Retina (tissue), 1 donor: ENCODE measurements around the gene ARMC8.

Experiments used
- DNase-seq: peaks from one replicate; pipeline ENCODE4 v3.0.0-alpha.2; 2016

The ARMC8 gene

DNA sequence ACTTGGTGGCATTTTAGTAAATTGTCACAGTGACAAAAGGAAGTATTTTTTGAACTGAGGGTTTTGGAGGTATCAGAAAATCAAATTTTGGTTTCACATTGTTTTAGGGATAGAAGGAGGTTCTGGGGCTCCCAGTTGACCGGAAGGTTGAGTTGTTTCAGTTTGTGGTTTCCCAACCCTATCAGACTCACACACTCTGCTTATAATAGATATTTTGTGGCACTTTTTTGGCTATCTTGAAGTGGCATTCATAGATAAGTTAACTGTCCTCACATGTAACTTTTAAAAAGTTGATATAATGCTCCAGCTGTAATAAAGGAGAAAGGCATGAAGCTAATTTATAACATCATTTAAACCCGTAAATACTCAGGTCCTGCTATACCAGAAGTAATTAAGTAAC lies 12.8 kb downstream of the ARMC8 start:
- DNase-seq = no peak

DNA sequence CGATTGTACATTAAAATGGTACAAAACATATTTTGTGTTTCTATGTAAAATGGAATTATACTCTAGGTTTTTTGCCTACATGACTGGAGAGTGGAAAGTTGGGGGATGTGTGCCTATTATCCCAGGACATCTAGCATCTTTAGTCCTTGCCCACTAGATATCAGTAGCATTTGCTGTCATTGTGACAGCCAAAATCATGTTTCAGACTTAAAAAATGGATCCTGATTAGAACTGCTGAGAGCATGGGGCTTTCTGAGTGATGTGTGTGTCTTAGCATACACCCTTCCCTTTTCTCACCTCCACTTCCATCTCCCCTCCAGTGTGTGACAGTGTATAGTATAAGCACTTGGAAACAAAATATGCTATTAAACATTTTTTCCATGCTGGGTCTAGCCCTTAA lies 13.3 kb downstream of the ARMC8 start:
- no peak for DNase-seq

DNA sequence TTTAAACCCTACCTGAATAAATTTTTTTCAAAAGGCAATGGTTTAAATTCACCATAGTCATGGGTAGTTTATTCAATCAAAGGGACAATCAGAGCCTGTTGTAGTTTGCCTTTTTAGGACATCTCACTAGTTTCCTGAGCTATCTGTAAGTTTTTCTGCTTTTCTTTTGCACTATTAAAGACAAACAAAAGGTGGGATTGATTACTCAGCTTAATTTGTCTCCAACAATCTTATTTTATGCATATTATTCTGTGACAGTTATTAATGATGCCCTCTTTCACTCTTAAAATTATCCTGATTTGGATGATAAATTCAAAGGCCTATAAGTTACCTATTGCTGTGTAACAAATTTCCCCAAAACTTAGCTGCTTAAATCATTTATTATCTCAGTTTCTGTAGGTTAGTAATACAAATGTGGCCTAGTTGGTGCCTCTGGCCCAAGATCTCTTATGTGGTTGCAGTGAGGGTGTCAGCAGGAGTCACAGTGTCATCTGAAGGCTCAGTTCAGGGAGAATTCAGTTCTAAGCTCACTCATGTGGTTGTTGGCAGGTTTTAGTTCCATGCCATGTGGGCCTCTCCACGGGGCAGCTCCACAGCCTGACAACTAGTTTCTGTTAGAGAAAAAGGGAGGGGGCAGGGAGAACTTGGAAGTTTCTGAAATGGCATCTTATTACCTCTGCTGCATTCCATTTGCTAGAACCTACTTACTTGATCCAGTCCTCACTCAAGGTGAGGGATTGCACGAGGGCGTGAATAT lies 16.0 kb downstream of the ARMC8 start:
- no peak for DNase-seq

DNA sequence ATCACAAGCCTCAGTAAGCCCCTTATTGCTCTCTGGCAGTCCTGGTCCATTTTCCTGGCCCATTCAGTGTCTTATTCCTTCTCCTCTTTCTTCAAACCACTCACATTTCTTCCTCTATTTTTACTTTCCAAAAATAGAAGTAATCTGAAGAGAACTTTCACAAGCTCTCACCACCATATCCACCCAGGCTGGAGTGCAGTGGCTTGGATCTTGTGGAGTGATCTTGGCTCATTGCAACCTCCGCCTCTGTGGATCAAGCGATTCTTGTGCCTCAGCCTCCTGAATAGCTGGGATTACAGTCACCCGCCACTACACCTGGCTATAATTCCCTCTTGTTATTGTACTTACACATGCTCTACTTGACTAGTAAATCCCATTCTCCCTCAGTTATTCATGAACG lies 16.8 kb downstream of the ARMC8 start:
- DNase-seq = no peak

DNA sequence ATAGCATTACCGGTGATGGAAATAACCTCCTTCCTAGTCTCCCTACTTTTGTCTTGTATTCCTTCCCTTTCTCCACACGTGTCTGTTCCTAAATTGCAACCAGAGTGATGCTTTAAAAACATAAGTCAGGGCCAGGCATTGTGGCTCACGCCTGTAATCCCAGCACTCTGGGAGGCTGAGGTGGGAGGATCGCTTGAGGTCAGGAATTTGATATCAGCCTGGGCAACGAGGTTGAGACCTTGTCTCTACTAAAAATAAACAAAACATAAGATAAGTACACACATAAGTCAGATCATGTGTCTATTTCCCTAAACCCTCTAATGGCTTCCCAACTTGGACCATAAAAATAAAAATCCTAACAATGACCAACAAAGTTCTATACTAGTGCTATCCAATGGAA lies 18.4 kb downstream of the ARMC8 start:
- no peak for DNase-seq

DNA sequence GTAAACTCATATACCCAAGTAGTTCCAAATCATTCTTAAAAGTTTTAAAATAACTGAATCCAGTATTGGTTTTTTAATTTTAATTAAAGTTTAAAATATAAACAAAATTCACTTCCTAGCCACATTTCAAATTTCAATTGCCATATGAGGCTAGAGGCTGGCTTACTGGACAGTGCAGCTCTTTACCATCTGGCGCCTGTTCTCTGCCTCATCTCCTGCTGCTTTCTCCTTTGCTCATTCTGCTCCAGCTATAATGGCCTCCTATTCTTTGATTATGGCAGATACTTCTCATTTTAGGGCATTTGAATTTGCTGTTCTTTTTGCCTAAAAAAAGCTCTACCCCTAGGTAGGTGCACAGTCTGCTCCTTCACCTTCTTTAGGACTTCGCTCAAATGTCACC lies 19.1 kb downstream of the ARMC8 start:
- DNase-seq = no peak

DNA sequence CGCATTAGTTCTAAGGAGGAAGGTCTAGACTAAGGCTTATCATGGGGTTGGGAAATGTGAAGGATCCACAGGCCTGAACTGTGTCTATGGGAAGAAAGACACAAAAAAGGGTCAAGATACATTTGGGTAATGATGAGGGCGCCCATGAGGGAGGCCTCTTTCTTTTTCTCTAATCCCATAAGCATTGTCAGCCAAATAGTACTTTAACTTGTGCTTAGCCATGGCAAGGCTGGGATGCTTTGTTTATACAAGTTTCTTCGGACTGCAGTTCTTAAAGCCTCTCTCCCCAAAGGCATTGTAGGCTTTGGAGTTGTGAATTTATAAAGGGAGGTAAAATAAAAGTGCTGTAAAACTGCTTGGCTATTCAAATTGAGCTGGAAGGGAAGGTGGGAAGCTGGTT lies 23.4 kb downstream of the ARMC8 start:
- DNase-seq = no peak

DNA sequence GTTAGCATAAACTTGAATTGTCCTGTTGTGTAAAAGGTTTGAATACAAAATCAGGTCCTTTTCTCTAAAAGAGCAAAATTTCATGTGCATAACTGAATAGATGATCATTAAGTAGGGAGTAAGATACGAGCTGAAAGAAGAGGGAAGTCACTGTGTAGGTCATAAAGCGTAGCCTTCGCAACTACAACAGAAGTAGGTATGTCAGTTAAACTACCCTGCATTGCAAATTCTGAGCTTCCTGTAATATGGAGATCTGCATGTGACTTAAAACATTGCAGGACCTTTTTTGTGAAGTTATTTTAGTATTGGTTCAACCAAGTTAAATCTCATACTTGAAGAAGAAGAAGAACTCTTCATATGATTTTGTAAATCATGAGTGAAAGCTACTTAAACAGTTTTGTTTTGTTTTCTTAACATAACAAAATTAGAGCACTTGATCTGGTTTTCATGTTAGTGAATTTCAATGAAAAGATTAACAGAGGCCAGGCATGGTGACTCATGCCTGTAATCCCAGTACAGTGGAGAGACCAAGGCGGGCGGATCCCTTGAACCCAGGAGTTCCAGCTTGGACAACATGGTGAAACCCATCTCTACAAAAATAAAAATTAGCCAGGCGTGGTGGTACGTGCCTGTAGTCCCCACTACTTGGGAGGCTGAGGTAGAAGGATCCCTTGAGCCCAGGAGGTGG lies 26.4 kb downstream of the ARMC8 start:
- no peak for DNase-seq

DNA sequence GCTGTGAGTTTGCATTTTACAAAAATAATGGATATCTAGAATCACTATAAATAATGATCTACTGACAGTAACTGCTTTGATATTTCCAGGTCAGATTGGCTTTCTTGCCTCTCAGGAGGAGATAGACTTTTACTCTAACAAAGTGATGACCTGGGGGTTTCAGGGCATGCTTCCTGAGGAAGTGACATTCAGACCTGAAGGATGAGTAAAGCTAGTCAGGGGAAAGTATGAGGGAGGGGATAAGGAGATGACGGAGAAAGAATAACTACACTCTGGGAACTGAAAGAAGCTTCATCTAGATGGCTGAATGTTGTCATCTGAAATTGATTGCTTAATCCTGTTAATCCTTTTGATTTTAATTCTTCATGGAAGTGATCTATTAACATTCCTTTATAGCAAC lies 32.2 kb downstream of the ARMC8 start:
- DNase-seq = no peak

DNA sequence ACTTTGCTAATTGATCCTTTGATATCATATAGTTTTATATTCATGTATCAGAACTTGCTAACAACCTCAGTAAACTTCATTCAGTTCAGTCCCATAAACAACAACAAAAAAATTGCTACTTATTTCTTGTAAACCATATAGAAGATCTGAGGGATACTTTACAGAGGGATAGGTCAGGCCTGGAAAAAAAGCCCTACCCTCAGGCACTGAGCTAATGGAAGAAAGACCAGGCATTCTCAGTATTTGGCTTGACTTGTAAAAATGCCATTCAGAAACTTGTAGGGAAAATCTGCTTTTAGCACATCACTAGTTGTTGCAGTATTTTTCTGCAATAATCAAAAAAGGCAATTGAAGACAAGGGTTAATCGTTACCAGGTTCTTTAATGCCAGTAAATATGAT lies 33.1 kb downstream of the ARMC8 start:
- no peak for DNase-seq

DNA sequence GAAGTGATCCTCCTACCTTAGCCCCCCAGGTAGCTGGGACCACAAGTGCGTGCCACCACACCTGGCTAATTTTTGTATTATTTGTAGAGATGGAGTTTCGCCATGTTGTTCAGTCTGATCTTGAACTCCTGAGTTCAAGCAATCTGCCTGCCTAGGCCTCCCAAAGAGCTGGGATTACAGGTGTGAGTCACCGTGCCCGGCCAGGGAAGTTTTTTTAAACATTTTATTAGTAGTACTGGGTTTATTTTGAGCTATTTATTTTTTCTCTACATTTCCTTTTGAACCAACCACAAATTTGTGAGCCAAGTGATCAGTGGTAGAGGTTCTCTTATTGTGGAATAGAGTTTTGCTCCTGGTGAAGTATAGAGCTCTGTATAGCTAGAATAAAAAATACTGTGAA lies 33.7 kb downstream of the ARMC8 start:
- DNase-seq = no peak

DNA sequence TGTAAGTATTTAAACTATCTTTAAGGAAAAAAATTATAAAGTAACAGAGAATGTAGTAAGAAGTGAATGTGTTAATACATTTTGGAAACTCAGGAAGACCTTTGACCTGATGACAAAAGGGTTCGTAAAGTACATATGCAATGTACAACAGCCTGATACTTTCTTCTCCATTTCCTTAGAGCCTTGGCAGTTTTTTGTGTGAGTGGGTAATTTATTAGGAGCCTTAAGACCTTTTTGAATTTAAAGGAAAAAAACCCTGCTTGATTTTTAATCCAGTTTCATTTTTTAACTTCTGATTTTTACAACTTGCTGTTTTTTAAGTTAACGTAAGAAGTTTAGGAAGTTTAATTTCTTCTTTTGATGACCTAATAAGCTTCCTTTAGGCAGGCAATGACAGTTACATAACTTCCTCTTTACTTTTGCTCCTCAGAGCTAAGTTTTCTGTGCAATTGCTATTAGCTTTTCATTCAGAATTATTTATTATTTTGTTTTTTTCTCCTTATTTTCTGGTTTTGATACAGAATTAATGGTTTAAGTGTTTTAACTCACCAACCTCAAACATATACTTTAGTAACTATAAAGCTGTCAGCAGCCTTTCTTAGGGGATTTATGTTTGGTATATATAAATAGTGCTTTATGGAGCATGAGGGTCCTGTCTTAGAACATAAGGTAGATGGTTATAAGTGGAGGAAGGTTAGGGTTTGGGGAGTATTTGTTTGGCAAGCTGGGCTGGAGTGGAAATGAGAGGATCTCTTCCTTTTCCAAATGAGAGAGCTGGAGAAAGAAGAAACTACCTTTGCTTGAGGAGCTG lies 35.2 kb downstream of the ARMC8 start:
- DNase-seq = no peak

DNA sequence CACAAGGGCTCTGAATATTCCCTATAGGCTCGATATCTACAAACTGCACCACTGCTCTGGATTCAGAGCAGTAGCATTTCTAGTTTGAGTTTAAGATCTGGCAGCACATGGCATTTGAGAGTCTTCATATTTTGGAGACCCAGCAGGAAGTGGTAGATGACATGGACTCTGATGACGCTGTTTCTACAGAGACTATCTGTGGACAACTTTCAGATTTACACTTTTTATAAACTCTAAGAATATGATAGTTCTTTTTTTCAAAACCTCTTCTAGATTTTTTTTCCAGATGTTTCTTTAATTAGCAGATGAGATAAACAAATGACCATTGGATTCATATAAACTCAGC lies 35.8 kb downstream of the ARMC8 start:
- no peak for DNase-seq

DNA sequence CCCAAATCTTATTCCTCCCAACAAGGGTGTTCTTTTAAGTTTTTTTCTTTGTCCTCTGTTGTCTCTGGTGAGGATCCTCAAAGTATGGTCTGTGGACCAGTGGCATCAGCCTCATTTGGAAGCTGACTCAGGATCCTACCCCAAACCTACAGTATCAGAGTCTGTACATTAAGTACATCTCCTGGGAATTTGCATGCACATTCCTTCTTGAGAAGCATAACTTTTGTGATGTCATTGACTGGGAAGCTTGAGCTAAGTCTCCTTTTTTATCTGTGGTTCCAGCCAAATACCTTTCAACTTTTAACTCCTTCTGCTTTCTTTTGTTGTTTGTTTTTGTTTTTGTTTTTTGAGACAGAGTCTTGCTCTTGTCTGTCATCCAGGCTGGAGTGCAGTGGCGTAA lies 40.5 kb downstream of the ARMC8 start:
- DNase-seq = no peak

DNA sequence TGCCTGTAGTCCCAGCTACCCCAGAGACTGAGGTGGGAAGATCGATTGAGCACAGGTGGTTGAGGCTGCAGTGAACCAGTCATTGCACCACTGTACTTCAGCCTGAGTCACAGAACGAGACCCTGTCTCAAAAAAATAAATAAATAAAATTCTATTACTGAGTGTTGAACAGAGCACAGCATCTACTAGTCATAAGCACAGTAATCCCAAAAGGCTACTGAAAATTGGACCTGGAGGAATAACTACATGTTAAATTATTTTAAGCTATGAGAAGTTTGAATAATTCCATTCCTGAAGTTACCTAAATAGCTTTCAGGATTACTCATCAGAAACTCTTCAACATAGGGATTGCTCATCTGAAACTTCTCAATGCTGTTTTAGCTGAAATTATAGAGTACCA lies 43.4 kb downstream of the ARMC8 start:
- DNase-seq = no peak

DNA sequence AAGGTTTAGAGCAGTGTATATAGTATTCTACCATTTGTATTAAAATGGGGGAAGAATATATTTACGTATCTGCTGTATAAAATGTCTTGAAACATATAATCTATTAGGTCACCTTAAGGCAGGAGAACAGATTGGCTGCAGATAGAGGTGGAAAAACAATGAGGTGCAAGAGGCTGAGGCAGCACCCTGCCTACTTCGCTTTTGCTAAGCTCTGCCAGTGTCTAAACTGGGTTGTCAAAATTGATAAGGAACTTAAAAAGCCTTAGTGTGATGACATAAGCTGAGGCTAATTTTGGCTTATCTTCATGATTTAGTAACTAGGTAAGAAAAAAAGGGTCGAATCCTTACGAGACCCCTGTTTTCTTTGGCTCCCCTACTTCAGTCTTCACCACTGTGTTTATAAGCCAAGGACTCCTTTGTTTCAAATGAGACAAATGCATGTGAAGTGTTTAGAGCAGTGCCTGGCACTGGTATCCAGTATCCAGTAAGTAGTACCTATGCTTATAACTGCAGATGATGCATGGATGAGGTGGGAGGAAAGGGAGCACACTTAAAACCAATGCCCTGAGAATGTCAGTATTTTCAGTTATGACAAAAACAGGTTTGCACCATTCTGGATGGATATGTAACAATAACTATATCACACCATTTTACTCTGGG lies 45.7 kb downstream of the ARMC8 start:
- no peak for DNase-seq

DNA sequence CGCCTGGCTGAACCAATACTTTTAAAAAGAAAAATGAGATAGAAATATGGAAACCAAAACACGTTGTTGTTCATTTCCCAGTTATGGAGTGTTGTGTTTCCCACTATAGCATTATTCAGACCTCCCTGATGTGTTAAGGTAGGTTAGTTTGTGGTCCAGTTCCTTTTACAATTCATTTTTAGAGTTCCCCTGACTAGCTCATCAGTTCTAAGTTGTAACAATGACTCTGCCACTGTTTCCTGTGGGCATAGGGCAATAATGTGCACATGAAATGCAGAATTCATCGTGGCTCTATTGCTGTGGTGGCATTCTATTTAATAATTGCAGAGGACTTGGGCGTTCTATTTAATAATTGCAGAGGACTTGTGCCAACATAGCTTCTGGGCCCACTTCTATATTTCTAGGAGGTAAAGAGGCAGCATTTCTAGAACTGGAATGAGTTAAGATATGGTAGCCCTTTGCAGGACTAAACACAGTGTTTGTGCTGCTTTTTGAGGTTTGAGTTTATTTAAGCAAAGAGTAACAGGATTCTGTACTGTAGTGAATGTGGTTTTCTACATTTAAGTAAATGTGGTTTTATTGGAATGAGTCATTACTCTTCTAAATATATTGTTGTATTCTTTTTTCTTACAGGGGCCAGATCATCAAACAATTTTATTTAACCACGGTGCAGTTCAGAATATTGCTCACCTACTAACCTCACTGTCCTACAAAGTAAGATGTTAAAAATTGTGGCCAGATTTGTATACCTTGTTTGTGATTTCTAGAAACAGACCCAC lies 47.5 kb downstream of the ARMC8 start:
- DNase-seq = no peak

DNA sequence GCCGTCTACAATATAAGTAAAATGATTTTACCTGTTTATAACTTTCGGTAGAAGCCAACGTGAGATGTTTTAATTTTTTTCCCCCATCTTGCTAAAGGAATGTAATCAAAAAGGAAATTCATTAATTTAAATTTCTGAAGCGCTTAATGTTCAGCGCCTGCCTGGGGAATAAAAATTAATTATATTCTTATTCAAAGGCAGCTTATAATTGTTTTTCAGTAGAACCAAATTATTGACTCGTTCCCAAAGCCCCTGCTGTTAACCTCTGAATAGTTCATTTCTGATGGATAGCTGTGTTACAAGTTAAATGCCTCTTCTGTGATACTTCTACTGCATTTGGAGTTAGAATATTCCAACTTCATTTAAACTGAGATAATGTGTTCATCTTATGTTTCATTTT lies 51.6 kb downstream of the ARMC8 start:
- no peak for DNase-seq

DNA sequence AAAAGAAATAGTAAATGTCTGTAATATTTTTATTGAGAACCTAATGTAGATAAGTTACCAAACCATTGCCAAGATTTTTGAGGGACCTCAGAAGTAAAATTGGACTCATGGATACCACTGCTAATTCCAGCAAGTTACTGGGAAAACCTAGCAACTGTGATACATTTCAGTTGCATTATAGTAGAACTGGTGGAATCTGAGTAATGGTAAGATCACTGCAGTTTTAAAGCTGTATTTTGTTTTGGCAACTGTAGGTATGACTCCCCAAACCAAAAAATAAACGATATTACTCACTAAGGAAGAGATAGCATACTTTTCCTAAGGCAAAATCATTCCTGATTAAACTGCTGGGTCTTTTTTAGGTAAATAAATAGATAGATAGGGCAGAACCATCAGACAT lies 54.0 kb downstream of the ARMC8 start:
- DNase-seq = no peak

DNA sequence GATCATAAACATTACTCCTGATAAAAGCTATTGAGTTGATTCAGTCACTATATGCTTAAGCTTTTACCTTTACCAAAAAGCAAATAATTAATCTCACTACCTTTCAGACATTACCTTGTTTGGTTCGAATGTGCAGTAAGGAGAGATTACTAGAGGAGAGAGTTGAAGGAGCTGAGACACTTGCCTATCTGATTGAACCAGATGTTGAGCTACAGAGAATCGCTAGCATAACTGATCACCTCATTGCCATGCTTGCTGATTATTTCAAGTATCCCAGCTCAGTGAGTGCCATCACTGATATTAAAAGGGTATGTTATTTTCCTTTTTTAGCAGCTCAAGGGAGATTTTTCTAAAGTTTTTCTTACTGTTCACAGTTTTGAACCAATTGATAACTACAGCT lies 54.6 kb downstream of the ARMC8 start:
- no peak for DNase-seq

DNA sequence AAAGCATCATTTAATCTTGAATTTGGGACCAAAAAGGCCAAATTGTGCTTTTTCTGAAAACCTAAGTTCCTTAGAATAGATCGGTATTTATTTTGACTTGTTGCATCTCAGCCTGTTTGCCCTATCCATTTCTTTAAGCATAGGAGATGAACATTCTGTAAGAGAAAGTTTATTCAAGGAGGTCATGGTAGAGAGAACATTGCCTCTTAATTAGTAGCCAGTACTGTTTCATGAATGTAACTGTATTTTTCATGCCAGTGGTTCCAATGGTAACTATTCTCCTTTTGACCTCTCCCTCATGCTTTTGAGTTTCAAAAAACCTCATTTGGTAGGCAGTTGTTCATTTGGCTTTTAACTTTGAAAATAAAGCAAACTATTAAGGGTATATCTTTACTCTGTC lies 55.4 kb downstream of the ARMC8 start:
- no peak for DNase-seq

DNA sequence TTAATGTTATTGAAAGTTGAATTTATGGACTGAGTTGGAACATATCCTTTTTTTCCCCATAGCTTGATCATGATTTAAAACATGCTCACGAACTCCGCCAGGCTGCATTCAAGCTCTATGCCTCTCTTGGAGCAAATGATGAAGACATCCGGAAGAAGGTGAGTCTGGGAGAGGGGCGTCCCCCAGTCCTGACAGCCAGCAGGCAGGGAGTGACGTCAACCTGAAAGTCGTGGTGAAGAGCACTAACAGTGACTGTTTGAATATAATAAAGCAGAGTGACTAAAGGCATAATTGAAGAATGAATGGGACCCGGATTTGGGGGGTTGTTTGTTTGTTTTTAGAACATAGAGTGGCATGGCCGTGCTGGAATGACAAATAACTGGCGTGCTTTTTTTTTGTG lies 57.9 kb downstream of the ARMC8 start:
- no peak for DNase-seq

DNA sequence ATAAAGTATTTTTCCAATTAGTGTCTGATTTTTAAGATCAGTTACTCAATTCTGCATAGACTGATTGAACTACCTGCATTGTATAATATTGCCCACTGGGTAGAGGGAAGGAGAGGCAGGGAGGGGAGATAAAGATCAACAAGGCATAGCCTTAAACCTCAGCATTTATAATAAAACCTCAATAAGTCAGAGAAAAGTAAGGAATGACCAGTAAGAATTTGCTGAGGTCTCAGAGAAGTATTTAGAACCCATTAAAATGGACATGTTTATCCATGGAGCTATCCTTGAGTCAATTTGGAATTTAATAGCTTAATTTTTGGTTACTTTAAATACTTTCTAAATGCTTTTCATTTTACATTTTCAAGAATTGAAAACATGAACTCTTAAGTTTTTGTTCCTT lies 62.5 kb downstream of the ARMC8 start:
- DNase-seq = no peak
